ENCODE data around the gene PTPRT.

Gene PTPRT

GRCh38 chr20:42461291-42461690 is 728.4 kb downstream of the PTPRT start:
- no peak for DNase-seq (ENCODE audit: low spot score)
- no peak for TF ChIP-seq CTCF (IDR thresholded peaks at IDR 0.05)
- no peak overlapping the region for H3K4me3 ChIP-seq
- H3K27ac ChIP-seq = no peak overlapping the region

- H3K4me3 ChIP-seq = no peak overlapping the region
- TF ChIP-seq CTCF (IDR thresholded peaks at IDR 0.05) = no peak
- H3K27ac ChIP-seq = no peak overlapping the region
- no peak for DNase-seq (ENCODE audit: low spot score)
These were observed 742.4 kb downstream of the PTPRT start for GRCh38 chr20:42447270-42447669.

GRCh38 chr20:42444799-42445198 is 744.9 kb downstream of the PTPRT start:
- no peak for TF ChIP-seq CTCF (IDR thresholded peaks at IDR 0.05)
- Histone ChIP-seq H3K27ac (no peak overlapping the region), H3K4me3 (no peak overlapping the region)
- no peak for DNase-seq (ENCODE audit: low spot score)

GRCh38 chr20:42443200-42443599 is 746.5 kb downstream of the PTPRT start:
- no peak for TF ChIP-seq CTCF (IDR thresholded peaks at IDR 0.05)
- Histone ChIP-seq H3K27ac (no peak overlapping the region), H3K4me3 (no peak overlapping the region)
- DNase-seq (ENCODE audit: low spot score) = no peak

GRCh38 chr20:42442716-42443115 is 747.0 kb downstream of the PTPRT start:
- no peak for DNase-seq (ENCODE audit: low spot score)
- no peak for TF ChIP-seq CTCF (IDR thresholded peaks at IDR 0.05)
- no peak overlapping the region for H3K4me3 ChIP-seq
- H3K27ac ChIP-seq = peak overlapping the region in 1 of 2 donors; percentile 32

GRCh38 chr20:42441864-42442331 is 747.8 kb downstream of the PTPRT start:
- TF ChIP-seq CTCF (IDR thresholded peaks at IDR 0.05) = no peak
- Histone ChIP-seq H3K4me3 (no peak overlapping the region), H3K27ac (peak overlapping the region in 1 of 2 donors; percentile 32)
- DNase-seq (ENCODE audit: low spot score) = no peak

- no peak for DNase-seq (ENCODE audit: low spot score)
- TF ChIP-seq CTCF (IDR thresholded peaks at IDR 0.05) = no peak
- Histone ChIP-seq H3K4me3 (no peak overlapping the region), H3K27ac (no peak overlapping the region)
These were observed 748.4 kb downstream of the PTPRT start for GRCh38 chr20:42441196-42441863.
